NOMO-1 (cell line): ENCODE results near the gene KLHL7.
A peak's percentile ranks its signal among the peaks of the same experiment; 100 is the strongest.
"Not testable (repeated sequence)": the region's sequence is repeated elsewhere in the genome, so short reads cannot be mapped to it uniquely, and the experiment has no call there.

ENCODE experiments used
- DNase-seq, 2 experiments: peaks; one replicate each; lab custom pipeline; 2025; ENCODE audit not compliant: unreplicated experiment in 2 of 2; lab: John Stamatoyannopoulos, UW

The KLHL7 gene

DNA sequence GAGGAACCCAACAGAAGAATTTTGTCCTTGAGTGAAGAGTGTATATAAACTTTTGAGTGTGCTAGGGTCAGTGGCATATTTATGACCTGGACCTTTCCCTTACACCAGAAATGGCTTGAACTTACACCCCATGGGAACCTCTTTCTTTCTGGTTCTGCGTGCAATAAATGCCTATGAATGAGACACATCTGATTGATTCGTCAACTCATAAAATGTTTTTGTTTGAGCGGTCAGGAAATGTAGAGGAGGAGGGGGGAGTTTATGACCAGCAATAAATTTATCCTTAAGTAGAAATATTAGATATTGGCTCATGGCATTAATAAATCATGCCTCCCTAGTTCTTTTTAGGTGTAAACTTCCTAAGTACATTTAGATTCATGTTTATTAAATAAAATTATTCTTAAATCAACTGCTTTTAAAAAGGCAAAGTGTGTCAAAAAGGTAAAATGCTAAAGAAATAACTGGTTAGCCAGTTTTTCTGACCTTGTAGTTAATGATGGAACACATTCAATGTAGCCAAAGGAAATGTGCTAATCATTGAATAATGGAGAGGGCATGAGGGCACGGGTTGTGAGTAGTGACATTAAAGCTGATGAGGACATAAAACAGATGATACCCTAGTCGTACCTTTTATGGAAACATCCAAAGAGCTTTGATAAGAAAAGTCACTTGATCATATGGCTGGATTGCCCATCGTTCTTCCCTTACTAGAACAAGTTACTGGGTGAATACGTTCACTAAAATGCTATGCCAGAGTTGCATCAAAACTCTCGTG, 62.7 kb downstream of the KLHL7 start:
- no peak for DNase-seq

DNA sequence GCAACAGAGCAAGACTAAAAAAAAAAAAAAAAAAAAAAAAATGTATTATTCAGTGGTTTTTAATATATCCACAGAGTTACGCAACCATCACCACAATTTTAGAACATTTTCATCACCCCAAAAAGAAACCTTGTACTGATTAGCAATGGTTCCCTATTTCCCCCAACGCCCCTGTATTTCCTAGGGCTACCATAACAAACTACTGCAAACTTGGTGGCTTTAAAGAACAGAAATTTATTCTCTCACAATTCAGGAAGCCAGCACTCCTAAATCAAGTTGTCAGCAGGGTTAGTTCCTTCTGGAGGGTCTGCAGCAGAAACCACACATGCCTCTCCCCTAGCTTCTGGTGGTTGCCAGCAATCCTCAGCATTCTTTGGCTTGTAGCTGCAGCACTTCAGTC, 70.4 kb downstream of the KLHL7 start:
- DNase-seq, result peak; percentile 68 to 89

DNA sequence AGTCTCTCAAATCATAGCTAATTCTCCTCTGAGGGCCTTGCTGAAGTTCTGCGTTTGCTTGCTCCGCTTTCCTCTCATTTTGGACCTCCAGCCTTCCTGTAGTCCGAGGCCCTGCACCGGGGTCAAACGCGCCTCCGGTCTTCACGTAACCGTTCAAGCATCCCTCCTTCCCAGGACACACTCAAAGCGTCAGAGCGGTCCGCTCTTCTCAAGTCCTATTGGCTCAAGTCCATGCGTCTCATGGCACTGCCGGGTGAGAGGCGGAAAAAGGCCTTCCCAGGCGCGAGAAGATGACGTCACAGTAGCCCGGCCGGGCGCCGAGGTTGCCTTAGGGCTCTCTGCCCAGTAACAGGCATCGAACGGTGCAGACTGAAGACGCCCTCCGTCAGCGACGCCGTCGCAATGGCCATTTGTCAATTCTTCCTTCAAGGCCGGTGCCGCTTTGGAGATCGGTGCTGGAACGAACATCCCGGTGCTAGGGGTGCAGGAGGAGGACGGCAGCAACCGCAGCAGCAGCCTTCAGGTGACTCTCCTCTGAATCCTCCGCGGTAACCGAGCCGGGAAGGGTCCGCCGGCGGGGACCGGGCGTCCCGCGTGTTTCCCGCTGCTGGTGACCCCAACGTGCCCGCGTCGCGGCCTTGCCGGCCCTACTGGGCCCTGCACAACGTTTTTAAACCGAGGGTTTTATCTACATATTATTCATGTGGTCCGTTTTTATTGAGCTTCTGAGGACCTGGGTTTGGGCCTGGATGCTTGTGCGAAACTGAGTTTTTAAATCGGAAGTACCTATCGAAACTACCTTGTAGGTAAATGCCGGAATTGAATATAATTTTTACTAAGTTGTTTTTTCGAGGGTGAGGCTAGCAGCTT, 76.3 kb downstream of the KLHL7 start, which contains the start of gene NUP42:
TSS of gene NUP42 (plus strand) at position 365 of the 870 bp plus-strand sequence. CDS start at position 403, 38 bp downstream.
- DNase-seq, result peak; percentile 98

DNA sequence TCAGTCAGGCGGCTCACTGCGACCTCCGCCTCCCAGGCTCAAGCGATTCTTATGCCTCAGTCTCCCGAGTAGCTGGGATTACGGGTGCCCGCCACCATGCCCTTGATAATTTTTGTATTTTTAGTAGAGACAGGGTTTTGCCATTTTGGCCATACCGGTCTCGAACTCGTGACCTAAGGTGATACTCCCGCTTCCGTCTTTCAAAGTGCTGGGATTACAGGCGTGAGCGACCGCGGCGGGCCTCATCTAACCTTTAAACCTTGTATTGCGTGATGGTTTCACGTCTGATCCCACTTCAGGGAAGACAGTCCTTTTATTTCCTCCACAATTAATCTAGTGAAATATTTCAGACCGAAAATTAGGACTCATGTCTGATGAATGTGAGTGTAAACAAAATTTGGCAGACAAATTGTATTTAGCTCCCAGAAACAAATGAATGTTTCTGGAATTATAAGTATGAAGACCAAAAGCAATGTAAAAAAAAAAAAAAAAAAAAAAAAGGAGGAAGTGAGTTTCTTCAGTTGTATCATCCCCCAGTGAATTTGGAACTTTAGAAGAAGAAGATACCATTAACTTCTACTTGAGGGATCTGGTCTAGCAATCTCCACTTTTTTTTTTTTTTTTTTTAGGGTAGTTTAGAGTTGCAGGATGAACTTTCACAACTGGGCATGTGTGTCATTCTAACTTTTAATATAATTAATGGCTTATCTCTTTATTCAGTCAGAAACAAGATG, 77.9 kb downstream of the KLHL7 start:
- peak; percentile 17 to 60 for DNase-seq

DNA sequence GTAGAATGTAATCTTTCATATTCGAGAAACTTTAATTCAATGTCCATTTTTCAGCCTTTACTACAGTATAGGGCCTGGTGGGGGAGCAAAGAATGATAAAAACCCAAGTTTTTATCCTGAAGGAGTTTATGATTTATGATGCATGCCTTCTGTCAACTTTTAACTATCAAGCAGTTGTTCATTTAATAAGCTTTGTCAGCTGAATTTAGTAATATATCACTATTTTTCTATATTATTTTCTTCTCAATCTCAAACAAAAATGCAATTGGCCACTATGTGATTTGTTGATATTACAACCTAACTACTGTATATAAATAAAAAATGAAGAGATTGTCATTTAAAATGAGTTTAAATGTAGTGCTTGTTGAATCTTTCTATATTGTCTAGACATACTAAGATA, 78.7 kb downstream of the KLHL7 start:
- no peak for DNase-seq

DNA sequence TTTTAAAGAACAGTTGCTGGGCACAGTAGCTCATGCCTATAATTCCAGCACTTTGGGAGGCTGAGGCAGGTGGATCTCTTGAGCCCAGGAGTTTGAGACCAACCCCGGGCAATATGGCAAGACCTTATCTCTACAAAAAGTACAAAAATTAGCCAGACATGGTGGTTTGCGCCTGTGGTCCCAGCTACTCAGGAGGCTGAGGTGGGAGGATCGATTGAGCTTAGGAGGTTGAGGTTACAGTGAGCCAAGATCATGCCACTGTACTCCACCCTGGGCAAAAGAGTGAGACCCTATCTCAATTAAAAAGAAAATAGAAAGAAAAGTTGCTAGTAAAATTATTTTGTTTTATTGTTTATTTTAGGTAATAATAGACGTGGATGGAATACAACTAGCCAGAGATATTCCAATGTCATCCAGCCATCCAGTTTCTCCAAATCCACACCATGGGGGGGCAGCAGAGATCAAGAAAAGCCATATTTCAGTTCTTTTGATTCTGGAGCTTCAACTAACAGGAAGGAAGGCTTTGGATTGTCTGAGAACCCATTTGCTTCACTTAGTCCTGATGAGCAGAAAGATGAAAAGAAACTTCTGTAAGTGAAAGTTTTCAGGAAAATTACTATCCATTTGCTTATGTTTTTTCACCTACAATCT, 79.2 kb downstream of the KLHL7 start:
- DNase-seq, result peak in 1 of 2 experiments; percentile 18

DNA sequence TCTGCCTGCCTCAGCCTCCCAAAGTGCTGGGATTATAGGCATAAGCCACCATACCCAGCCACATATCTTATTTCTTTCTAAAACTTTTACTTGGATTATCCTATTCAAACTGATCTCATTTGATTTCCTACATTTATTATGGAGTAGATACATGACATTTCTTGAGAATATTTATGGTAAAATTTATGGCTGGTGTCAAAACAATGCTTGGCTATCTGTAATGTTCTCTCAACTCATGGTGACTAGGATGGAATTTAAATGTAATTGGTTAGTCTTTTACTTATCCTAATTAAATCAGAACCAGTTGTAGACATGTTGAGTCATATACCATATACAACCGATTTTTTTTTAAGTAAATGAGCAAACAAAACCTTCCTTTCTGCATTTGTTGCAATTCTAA, 80.4 kb downstream of the KLHL7 start:
- DNase-seq, result no peak

DNA sequence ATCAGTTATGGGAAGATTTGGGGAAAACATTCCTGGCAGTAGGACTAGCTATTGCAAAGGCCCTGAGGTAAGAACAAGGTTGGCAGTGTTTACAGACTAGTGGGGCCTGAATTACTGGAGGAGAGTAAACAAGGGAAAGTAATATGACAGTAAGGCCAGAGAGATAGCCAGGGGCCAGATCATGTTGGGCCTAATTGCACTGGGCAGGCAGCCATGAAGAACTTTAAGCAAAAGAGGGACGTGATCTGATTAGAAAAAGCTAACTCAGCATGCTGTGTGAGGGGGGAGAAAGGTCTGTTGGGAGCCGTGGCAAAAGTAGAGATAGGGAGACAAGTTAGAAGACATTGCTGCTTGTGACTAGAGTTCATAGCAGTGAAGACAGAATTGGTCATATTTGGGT, 85.4 kb downstream of the KLHL7 start:
- DNase-seq, result no peak

DNA sequence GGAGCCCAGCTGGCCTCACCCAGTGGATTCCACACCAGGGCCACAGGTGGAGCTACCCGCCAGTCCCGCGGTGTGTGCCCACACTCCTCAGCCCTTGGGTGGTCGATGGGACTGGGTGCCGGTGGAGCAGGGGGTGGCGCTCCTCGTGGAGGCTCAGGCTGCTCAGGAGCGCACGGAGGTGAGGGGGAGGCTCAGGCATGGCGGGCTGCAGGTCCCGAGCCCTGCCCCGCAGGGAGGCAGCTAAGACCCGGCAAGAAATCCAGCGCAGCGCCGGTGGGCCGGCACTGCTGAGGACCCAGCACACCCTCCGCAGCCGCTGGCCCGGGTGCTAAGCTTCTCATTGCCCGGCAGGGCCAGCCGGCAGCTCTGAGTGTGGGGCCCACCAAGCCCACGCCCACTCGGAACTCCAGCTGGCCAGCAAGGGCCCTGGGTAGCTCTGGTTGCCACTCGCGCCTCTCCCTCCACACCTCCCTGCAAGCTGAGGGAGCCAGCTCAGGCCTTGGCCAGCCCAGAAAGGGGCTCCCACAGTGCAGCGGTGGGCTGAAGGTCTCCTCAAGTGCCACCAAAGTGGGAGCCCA, 88.2 kb downstream of the KLHL7 start:
- DNase-seq, result not testable (repeated sequence)

DNA sequence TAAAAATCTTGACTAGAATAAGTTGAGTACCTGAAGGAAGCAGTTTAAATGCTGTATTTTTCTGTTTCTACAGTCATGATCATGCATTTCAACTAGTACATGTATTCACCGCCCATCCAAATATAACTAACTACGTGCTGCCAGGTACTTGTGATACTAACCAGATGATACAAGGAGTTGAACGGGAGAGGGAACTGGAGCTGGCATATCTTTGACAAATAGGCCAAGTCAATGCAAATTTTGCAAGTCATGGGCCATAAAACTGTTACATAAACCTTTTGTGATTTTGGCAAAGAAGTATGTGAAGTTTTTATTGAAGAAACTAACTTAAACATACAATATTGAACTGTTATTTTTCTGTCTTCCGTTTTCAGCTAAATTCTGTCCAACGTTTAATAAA, 90.7 kb downstream of the KLHL7 start:
- peak in 1 of 2 experiments; percentile 12 for DNase-seq

DNA sequence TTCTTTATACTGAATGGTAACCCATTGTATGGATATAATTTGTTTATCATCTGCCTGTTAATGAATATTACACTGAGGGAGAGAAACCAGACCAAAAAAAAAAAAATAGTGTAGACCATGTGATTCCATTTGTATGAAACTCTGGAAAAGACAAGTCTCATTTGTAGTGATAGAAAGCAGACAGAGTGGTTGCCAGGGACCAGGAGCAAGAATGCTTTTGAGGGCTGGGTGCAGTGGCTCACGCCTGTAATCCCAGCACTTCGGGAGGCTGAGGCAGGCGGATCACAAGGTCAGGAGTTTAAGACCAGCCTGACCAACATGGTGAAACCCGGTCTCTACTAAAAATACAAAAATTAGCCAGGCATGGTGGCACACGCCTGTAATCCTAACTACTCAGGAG, 92.2 kb downstream of the KLHL7 start:
- DNase-seq, result not testable (repeated sequence)

DNA sequence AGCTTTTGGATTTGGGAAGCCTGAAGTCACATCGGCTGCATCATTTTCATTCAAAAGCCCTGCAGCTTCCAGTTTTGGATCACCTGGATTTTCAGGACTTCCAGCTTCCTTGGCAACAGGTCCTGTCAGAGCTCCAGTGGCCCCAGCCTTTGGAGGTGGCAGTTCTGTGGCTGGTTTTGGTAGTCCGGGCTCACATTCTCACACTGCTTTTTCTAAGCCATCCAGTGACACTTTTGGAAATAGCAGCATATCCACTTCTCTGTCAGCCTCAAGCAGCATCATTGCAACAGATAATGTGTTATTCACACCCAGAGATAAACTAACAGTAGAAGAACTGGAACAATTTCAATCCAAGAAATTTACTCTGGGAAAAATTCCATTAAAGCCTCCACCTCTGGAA, 94.7 kb downstream of the KLHL7 start:
- DNase-seq, result no peak

DNA sequence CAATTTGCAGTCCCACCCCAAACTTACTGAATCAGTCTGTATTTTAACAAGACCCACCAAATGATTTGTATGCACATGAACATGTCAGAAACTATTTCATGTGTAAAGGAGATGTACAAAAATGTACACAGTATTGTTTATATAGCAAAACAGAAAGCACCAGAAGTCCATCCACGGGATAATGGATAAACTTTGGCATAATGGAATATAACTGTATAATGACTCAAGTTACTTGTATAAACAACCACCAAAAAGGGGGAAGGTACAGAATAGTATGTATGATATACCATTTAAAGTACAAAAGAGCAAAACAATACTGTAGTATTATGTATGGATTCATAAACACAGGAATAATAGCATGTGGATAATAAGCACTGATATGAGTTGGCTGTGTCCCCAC, 98.7 kb downstream of the KLHL7 start:
- no peak for DNase-seq

DNA sequence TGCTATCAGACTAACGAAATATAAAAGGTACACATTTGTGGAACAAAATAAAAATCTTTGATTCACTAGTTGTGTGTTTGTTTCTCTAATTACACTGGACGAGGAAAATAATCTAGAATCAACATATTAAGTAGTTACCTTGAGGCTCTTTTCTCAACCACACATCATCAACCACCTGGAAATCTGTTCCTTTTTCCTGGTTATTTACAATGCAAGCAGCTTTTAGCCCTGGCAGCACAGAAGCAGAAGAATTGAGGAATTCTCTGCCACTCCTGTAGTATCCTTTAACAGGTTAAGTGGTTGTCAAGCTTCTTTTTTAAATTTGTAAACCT, 100.0 kb downstream of the KLHL7 start:
- no peak for DNase-seq

DNA sequence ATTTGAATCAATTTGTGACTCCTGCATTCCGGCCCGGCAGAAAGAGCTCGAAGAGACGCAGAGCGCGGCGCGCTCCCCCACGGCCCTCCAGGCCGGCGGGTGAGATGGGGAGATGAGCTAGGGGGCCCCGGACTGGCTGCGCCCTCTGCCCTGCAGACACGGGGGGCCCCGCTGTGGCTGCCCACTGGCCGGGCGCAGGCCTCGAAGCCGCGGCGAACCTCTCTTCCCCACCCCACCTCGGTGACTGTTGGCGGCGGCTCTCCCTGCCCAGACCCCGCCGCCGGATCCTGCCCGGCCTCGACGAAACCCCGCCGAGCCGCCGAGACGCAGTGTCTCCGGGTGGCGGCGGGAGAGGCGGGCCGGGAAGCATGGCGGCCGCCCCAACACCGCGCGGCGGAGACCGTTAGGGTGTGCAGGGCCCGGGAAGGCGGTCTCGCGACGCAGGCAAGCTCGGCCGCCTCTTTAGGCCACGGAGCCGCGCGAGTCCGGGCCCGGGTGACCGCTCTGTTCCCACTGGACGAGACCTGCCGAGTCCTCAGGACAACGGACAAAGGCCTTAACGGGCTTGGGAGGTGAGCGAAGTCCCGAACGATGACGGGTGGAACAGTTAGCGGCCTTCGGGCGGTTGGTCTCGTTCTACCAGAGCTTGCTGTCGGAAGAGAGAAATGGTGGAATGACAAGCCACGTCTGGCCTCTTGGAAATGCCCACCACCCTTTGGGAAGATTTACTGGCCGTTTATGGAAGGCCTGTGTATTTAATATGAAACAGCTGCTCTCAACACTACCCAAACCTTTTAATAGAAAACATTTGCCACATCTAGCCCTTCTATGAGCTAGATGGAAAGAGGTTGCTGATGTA, 100.6 kb downstream of the KLHL7 start:
- no peak for DNase-seq

DNA sequence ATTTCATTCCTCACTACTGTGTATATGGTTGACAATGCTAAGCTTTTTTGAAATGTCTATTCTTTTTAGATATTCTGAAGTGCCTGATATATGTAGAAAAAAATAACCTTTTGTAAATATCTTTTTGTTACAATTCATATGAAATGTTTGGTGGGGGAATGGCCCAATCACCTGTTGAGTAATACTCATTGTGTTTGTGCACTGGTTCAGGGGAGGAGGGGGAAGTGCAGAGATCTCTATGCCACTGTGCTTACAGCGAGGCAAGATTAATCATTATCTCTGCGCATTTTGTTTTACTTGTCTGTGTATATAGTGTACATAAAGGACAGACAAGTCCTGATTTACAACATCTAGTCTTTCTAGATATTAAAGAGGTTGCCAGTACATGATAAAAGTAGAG, 101.4 kb downstream of the KLHL7 start:
- DNase-seq, result peak; percentile 29 to 51

DNA sequence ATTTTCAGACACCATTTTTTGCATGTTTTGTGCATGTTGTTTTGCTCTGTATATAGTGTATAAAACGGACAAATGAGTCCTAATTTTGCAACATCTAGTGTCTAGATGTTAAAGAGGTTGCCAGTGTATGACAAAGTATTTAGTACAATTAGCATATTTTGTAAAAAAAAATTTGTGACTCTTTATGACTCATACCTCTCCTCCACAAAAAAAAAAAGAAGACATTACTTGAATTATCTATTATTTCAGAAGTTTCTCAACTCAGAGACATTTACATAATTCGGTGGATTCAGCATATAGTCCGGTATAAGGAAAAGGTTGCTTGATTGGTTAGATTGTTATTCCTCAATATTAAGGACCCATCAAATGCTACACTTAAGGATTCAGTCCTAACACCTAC, 102.3 kb downstream of the KLHL7 start:
- DNase-seq, result peak in 1 of 2 experiments; percentile 47

DNA sequence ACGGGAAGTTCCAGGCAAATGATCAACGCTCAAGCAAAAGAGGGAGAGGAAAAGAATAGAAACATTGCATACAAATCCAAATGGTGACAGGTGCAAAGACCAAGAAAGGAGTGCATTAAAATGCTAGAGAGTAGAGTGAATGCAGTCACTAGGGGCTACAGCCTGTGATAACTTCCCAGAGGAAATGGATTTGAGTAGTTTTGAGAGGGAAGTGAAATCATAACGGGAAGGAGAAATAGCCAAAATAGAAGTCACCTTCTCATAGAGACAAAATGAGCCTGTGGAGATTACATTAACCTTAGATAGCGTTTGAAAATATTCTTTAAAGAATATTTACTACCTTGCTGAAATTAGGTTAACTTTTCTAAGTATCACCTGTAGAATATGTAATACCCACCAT, 102.7 kb downstream of the KLHL7 start:
- DNase-seq, result peak in 1 of 2 experiments; percentile 29

DNA sequence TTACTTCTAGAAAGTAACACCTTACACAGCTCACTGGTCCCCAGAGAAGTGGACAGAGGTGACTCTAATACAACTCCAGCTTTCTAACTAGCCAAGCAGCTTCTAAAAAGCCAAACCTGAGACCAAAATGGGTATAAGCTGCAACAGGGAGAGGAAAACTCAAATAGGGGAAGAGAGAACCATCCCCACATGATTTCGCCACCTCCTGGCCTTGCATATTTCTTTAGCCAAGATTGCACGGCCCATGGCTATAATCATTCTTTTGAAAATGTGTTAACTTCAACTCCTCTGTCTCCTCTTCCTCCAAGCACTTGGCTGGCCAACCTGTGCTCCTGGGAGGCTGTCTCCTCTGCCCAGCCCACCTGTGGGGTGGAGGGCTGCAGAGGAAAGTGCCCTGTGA, 104.9 kb downstream of the KLHL7 start:
- DNase-seq, result peak; percentile 33 to 40
